GM12865 (cell line): Measurements from ENCODE around the gene HNRNPLL.
A peak's percentile ranks its signal among the peaks of the same experiment; 100 is the strongest.
"Not testable (repeated sequence)": the region's sequence is repeated elsewhere in the genome, so short reads cannot be mapped to it uniquely, and the experiment has no call there.

ENCODE experiments used
- DNase-seq: peaks from one replicate; pipeline ENCODE4 v3.0.0; 2010; ENCODE audit warnings: low read depth
- H3K4me3 ChIP-seq: 2 replicates; pipeline ENCODE4 v1.5.1; 2011; ENCODE audit warnings: mild to moderate bottlenecking, low read depth, low read length, control low read depth
- CTCF ChIP-seq: IDR thresholded peaks from 2 replicates; pipeline ENCODE4 v1.5.1; 2011; ENCODE audit warnings: low read length, control low read depth, low read depth, inconsistent platforms; ENCODE audit not compliant: insufficient read depth; ENCODE audit errors: missing control alignments

Gene HNRNPLL

GRCh38 chr2:38602732-38603401 lies at the start of gene HNRNPLL:
Gene HNRNPLL, minus strand, starts transcription at chr2:38602928. Its CDS starts 302 bp downstream, at chr2:38602626.
- peak within 1 kb of the TSS; percentile 81 for H3K4me3 ChIP-seq
- TF ChIP-seq CTCF, result peak; percentile 1
- peak; percentile 97 for DNase-seq

GRCh38 chr2:38650717-38651116 lies 48.0 kb upstream of the HNRNPLL start:
- DNase-seq, result no peak
- no peak for TF ChIP-seq CTCF
- no peak overlapping the region for H3K4me3 ChIP-seq

GRCh38 chr2:38650012-38650411 lies 47.3 kb upstream of the HNRNPLL start:
- no peak for DNase-seq
- no peak overlapping the region for H3K4me3 ChIP-seq
- no peak for TF ChIP-seq CTCF

- DNase-seq, result no peak
- no peak overlapping the region for H3K4me3 ChIP-seq
- no peak for TF ChIP-seq CTCF
These were observed 46.5 kb upstream of the HNRNPLL start for GRCh38 chr2:38649176-38649728.

- no peak overlapping the region for H3K4me3 ChIP-seq
- DNase-seq, result no peak
These were observed 45.5 kb upstream of the HNRNPLL start for GRCh38 chr2:38648107-38648761.

GRCh38 chr2:38643683-38644511 lies 41.2 kb upstream of the HNRNPLL start:
- H3K4me3 ChIP-seq, result not testable (repeated sequence)

More at GRCh38 chr2:38648107-38648761, 45.5 kb upstream of the HNRNPLL start:
- TF ChIP-seq CTCF, result no peak

More at GRCh38 chr2:38643683-38644511, 41.2 kb upstream of the HNRNPLL start:
- DNase-seq, result peak; percentile 50
